ENCODE results near the gene UBN1.

UBN1 gene

GRCh38 chr16:4825196-4825595 is 22.1 kb upstream of the UBN1 start:
- DNase-seq = no peak

GRCh38 chr16:4826526-4826925 is 20.8 kb upstream of the UBN1 start:
- no peak for DNase-seq

- no peak for DNase-seq
Observed at GRCh38 chr16:4826980-4827379, 20.3 kb upstream of the UBN1 start.

GRCh38 chr16:4828567-4829321 is 18.5 kb upstream of the UBN1 start:
- no peak for DNase-seq

GRCh38 chr16:4830408-4830807 is 16.9 kb upstream of the UBN1 start:
- DNase-seq = no peak

GRCh38 chr16:4831616-4832015 is 15.7 kb upstream of the UBN1 start:
- DNase-seq = no peak

- no peak for DNase-seq
Observed at GRCh38 chr16:4832698-4833343, 14.5 kb upstream of the UBN1 start.

GRCh38 chr16:4833584-4833983 is 13.7 kb upstream of the UBN1 start:
- DNase-seq = no peak

- DNase-seq = no peak
Observed at GRCh38 chr16:4836727-4837126, 10.6 kb upstream of the UBN1 start.

GRCh38 chr16:4837733-4838501 is 9.4 kb upstream of the UBN1 start:
- no peak for DNase-seq

GRCh38 chr16:4839942-4840341 is 7.3 kb upstream of the UBN1 start:
- DNase-seq = no peak

- no peak for DNase-seq
Observed at GRCh38 chr16:4840984-4841383, 6.3 kb upstream of the UBN1 start.

GRCh38 chr16:4846503-4846900 is 779 bp upstream of the UBN1 start:
- DNase-seq = peak; percentile 15

GRCh38 chr16:4847774-4848587 is 700 bp downstream of the UBN1 start:
- DNase-seq = peak; percentile 29

- no peak for DNase-seq
Observed at GRCh38 chr16:4850211-4850610, 2.9 kb downstream of the UBN1 start.

GRCh38 chr16:4852221-4852872 is 5.1 kb downstream of the UBN1 start:
- no peak for DNase-seq

- DNase-seq = no peak
Observed at GRCh38 chr16:4855371-4855770, 8.1 kb downstream of the UBN1 start.

- DNase-seq = no peak
Observed at GRCh38 chr16:4855804-4856203, 8.5 kb downstream of the UBN1 start.

GRCh38 chr16:4859190-4859899 is 12.1 kb downstream of the UBN1 start:
- no peak for DNase-seq

- DNase-seq = no peak
Observed at GRCh38 chr16:4859900-4860255, 12.6 kb downstream of the UBN1 start.

- no peak for DNase-seq
Observed at GRCh38 chr16:4860727-4861342, 13.6 kb downstream of the UBN1 start.

Measured in effector CD4-positive, alpha-beta T cell (primary cell).